Activated CD8-positive, alpha-beta memory T cell treated with anti-CD3 and anti-CD28 coated beads, Interleukin-2, amount 50 U/mL, for 48 hours (primary cell): Measurements from ENCODE around the gene ZNRF1.
"Not testable (repeated sequence)": the region's sequence is repeated elsewhere in the genome, so short reads cannot be mapped to it uniquely, and the experiment has no call there.

Source experiments
- DNase-seq: peaks from one replicate; pipeline ENCODE4 v3.0.0-alpha.2; 2020

The ZNRF1 gene

GRCh38 chr16:75002474-75002873 is 3.6 kb downstream of the ZNRF1 start:
- no peak for DNase-seq

- no peak for DNase-seq
Observed at GRCh38 chr16:75003931-75004330, 5.1 kb downstream of the ZNRF1 start.

GRCh38 chr16:75004460-75004859 is 5.6 kb downstream of the ZNRF1 start:
- no peak for DNase-seq

- DNase-seq = no peak
Observed at GRCh38 chr16:75005697-75006096, 6.9 kb downstream of the ZNRF1 start.

- DNase-seq = no peak
Observed at GRCh38 chr16:75007443-75007842, 8.6 kb downstream of the ZNRF1 start.

GRCh38 chr16:75010427-75010826 is 11.6 kb downstream of the ZNRF1 start:
- no peak for DNase-seq

- DNase-seq = peak; percentile 64
Observed at GRCh38 chr16:75011634-75012307, 12.9 kb downstream of the ZNRF1 start.

GRCh38 chr16:75012380-75013081 is 13.7 kb downstream of the ZNRF1 start:
- no peak for DNase-seq

- DNase-seq = not testable (repeated sequence)
Observed at GRCh38 chr16:75013123-75013522, 14.3 kb downstream of the ZNRF1 start.

- no peak for DNase-seq
Observed at GRCh38 chr16:75014318-75014717, 15.5 kb downstream of the ZNRF1 start.

GRCh38 chr16:75016451-75017081 is 17.7 kb downstream of the ZNRF1 start:
- DNase-seq = not testable (repeated sequence)

- DNase-seq = no peak
Observed at GRCh38 chr16:75017670-75018525, 19.1 kb downstream of the ZNRF1 start.

- DNase-seq = no peak
Observed at GRCh38 chr16:75019007-75019406, 20.2 kb downstream of the ZNRF1 start.

- no peak for DNase-seq
Observed at GRCh38 chr16:75019586-75019985, 20.8 kb downstream of the ZNRF1 start.

- no peak for DNase-seq
Observed at GRCh38 chr16:75021410-75021809, 22.6 kb downstream of the ZNRF1 start.

- DNase-seq = no peak
Observed at GRCh38 chr16:75022567-75022966, 23.7 kb downstream of the ZNRF1 start.

GRCh38 chr16:75023009-75023408 is 24.2 kb downstream of the ZNRF1 start:
- DNase-seq = no peak

- no peak for DNase-seq
Observed at GRCh38 chr16:75024182-75024581, 25.4 kb downstream of the ZNRF1 start.

GRCh38 chr16:75024594-75024993 is 25.8 kb downstream of the ZNRF1 start:
- no peak for DNase-seq

GRCh38 chr16:75025761-75026160 is 26.9 kb downstream of the ZNRF1 start:
- no peak for DNase-seq

- DNase-seq = not testable (repeated sequence)
Observed at GRCh38 chr16:75026239-75026891, 27.5 kb downstream of the ZNRF1 start.

- DNase-seq = no peak
Observed at GRCh38 chr16:75026892-75027391, 28.1 kb downstream of the ZNRF1 start.
